ENCODE measurements around the gene NECTIN2. TPM values are rescaled to one million over a fixed set of nuclear protein-coding genes. Genes with fewer than 3 reads are reported as not detected.

NECTIN2 gene
- polyA plus RNA-seq, 3 donors = 5.6 to 18.2 (median 9.3) TPM

DNA sequence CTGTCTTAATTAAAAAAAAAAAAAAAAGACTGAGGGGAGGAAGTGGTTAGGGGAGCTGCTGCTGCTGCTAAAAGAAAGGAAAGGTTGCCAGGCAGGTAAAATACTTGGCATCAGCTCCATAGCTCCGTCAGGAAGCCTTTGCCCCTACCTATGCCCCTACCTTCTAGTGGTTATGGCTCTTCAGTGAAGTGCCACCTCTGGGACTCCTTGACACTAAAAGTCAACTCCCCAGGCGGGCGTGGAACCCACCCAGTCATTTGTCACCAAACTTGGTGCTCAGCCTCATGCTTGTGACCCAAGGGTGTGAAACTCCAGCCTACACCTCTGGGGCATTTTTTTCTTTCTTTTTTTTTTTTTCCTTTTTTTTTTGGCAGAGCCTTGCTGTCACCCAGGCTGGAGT, 4.9 kb upstream of the NECTIN2 start:
- H3K36me3 ChIP-seq (replicated peaks in 1 of 2; ENCODE audit: control insufficient read depth in 1 of 2, insufficient read depth in 2 of 2, low read length in 2 of 2) = no peaks in the 10 kb centered on the region
- no peak overlapping the region for H3K4me2 ChIP-seq (replicated peaks; ENCODE audit: extremely low read depth, low read length, poor library complexity, severe bottlenecking)
- DNase-seq = no peak
- H3K9me3 Mint-ChIP-seq = no peaks in the 10 kb centered on the region
- H3K4me3 Mint-ChIP-seq = no peak overlapping the region
- no peak overlapping the region for H3K27ac ChIP-seq (ENCODE audit: low read depth in 1 of 2, low read length in 2 of 2)
- no peak overlapping the region for H3K4me3 ChIP-seq (replicated peaks in 1 of 3; ENCODE audit: low read depth in 2 of 3, low read length in 3 of 3)
- H3K27me3 ChIP-seq (ENCODE audit: control insufficient read depth in 2 of 2, insufficient read depth in 2 of 2, low read length in 2 of 2) = no peaks in the 10 kb centered on the region
- no peaks in the 10 kb centered on the region for H4K20me1 ChIP-seq (ENCODE audit: insufficient read depth, low read length)
- intact Hi-C loops (cut with micrococcal nuclease) = loop anchor here (10.0 kb wide), 4 partner anchors 116 to 266 kb away; no protein-coding TSS in a partner anchor
- no peaks in the 10 kb centered on the region for H3K79me2 ChIP-seq (ENCODE audit: insufficient read depth, low read length)
- peaks cover 10% of the 10 kb centered on the region for H3K4me1 Mint-ChIP-seq
- H3K4me1 ChIP-seq (ENCODE audit: control insufficient read depth in 1 of 2, insufficient read depth in 2 of 2, low read length in 2 of 2) = peaks cover 14 to 20% of the 10 kb centered on the region in 2 donors
- H3K36me3 Mint-ChIP-seq = no peaks in the 10 kb centered on the region
- no peak overlapping the region for H3K9ac ChIP-seq (ENCODE audit: insufficient read depth, low read length, poor library complexity, severe bottlenecking)
- no peak overlapping the region for H2AFZ ChIP-seq (ENCODE audit: insufficient read depth, low read depth, low read length, poor library complexity, severe bottlenecking)
- H3K27me3 Mint-ChIP-seq (ENCODE audit: low read depth in 3 of 3) = peaks cover 1 to 7% (median 3%) of the 10 kb centered on the region in 3 donors
- WGBS (ENCODE audit: insufficient coverage) = 71% methylated on average over 2 of the region's 3 CpGs
- H3K27ac Mint-ChIP-seq = peak overlapping the region in 1 of 7 donors; percentile 40
- TF ChIP-seq, protein P1, sequence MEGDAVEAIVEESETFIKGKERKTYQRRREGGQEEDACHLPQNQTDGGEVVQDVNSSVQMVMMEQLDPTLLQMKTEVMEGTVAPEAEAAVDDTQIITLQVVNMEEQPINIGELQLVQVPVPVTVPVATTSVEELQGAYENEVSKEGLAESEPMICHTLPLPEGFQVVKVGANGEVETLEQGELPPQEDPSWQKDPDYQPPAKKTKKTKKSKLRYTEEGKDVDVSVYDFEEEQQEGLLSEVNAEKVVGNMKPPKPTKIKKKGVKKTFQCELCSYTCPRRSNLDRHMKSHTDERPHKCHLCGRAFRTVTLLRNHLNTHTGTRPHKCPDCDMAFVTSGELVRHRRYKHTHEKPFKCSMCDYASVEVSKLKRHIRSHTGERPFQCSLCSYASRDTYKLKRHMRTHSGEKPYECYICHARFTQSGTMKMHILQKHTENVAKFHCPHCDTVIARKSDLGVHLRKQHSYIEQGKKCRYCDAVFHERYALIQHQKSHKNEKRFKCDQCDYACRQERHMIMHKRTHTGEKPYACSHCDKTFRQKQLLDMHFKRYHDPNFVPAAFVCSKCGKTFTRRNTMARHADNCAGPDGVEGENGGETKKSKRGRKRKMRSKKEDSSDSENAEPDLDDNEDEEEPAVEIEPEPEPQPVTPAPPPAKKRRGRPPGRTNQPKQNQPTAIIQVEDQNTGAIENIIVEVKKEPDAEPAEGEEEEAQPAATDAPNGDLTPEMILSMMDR (IDR thresholded peaks at IDR 0.05) = no peak
- H3K9me3 ChIP-seq (replicated peaks in 1 of 2; ENCODE audit: control insufficient read depth in 1 of 2, insufficient read depth in 1 of 2, low read length in 2 of 2) = no peaks in the 10 kb centered on the region

- Histone ChIP-seq H3K79me2 (ENCODE audit: insufficient read depth, low read length) (no peaks in the 10 kb centered on the region), H3K9ac (ENCODE audit: insufficient read depth, low read length, poor library complexity, severe bottlenecking) (peak overlapping the region; percentile 37), H3K4me1 (ENCODE audit: control insufficient read depth in 1 of 2, insufficient read depth in 2 of 2, low read length in 2 of 2) (peaks cover 45 to 55% of the 10 kb centered on the region in 2 donors), H3K9me3 (replicated peaks in 1 of 2; ENCODE audit: control insufficient read depth in 1 of 2, insufficient read depth in 1 of 2, low read length in 2 of 2) (no peaks in the 10 kb centered on the region), H3K27ac (ENCODE audit: low read depth in 1 of 2, low read length in 2 of 2) (peak overlapping the region; percentile 24 to 80), H3K4me2 (replicated peaks; ENCODE audit: extremely low read depth, low read length, poor library complexity, severe bottlenecking) (peak overlapping the region; percentile 98), H4K20me1 (ENCODE audit: insufficient read depth, low read length) (peaks cover 31% of the 10 kb centered on the region), H3K27me3 (ENCODE audit: control insufficient read depth in 2 of 2, insufficient read depth in 2 of 2, low read length in 2 of 2) (peaks cover 0 to 3% of the 10 kb centered on the region in 2 donors), H3K4me3 (replicated peaks in 1 of 3; ENCODE audit: low read depth in 2 of 3, low read length in 3 of 3) (peak overlapping the region; percentile 38 to 94 (median 47)), H2AFZ (ENCODE audit: insufficient read depth, low read depth, low read length, poor library complexity, severe bottlenecking) (peak overlapping the region; percentile 85), H3K36me3 (replicated peaks in 1 of 2; ENCODE audit: control insufficient read depth in 1 of 2, insufficient read depth in 2 of 2, low read length in 2 of 2) (no peaks in the 10 kb centered on the region)
- peaks cover 38% of the 10 kb centered on the region for H3K4me1 Mint-ChIP-seq
- TF ChIP-seq, protein P1 (IDR thresholded peaks at IDR 0.05) = peak; percentile 31
- peak overlapping the region; percentile 96 to 98 for H3K4me3 Mint-ChIP-seq
- WGBS (ENCODE audit: insufficient coverage) = 3% methylated on average over 8 of the region's 12 CpGs
- H3K27me3 Mint-ChIP-seq (ENCODE audit: low read depth in 3 of 3) = peaks cover 14 to 26% (median 26%) of the 10 kb centered on the region in 3 donors
- peaks cover 0 to 6% of the 10 kb centered on the region in 2 donors for H3K36me3 Mint-ChIP-seq
- peaks cover 0 to 3% (median 0%) of the 10 kb centered on the region in 7 donors for H3K9me3 Mint-ChIP-seq
- H3K27ac Mint-ChIP-seq = peak overlapping the region; percentile 76 to 99 (median 95)
- intact Hi-C loops (cut with micrococcal nuclease) = loop anchor here (2.0 to 10.0 kb wide), 6 partner anchors 112 to 270 kb away; partner anchors contain the start of gene CLPTM1 (in 1 of the 2)
- DNase-seq = no peak
These were observed 848 bp upstream of the NECTIN2 start for GRCh38 chr19:44845286-44845611.

Data from CD14-positive monocyte (primary cell).